ENCODE data around the gene ATAD3C. TPM values are rescaled to one million over a fixed set of nuclear protein-coding genes. Genes with fewer than 3 reads are reported as not detected.
"Not testable (repeated sequence)": the region's sequence is repeated elsewhere in the genome, so short reads cannot be mapped to it uniquely, and the experiment has no call there.

Gene ATAD3C
- total and polyA plus RNA-seq, 2 experiments from 2014 or later, result 0.51 TPM; not detected in 1

- H3K4me3 ChIP-seq; H3F3A ChIP-seq (ENCODE audit: insufficient read depth); H4K20me1 ChIP-seq (ENCODE audit: insufficient read depth); H3K9me2 ChIP-seq (ENCODE audit: insufficient read depth); H3K79me2 ChIP-seq (ENCODE audit: insufficient read depth); H3K36me3 ChIP-seq (ENCODE audit: low read depth); H3K4me1 ChIP-seq (ENCODE audit: insufficient read depth); H3K9me3 ChIP-seq (ENCODE audit: low read depth); H3K27me3 ChIP-seq (replicated peaks; ENCODE audit: insufficient read depth); in situ Hi-C loops (cut with MboI): not testable (repeated sequence)
- H3K9ac ChIP-seq, result peak overlapping the region; percentile 67
- peak overlapping the region; percentile 80 for H2AFZ ChIP-seq
- peak overlapping the region; percentile 25 for H3K4me2 ChIP-seq (ENCODE audit: unreplicated experiment)
- DNase-seq, result peak; percentile 73
- H3K27ac ChIP-seq, result peak overlapping the region; percentile 75
- 40 to 48% methylated on average over 16 of the region's 16 CpGs for WGBS, 2 experiments (ENCODE audit: low coverage in 1 of 2, low lambda C conversion rate in 2 of 2, missing lambda C conversion rate in 2 of 2)
These were observed 55.4 kb downstream of the ATAD3C start for GRCh38 chr1:1504777-1505365.

DNA sequence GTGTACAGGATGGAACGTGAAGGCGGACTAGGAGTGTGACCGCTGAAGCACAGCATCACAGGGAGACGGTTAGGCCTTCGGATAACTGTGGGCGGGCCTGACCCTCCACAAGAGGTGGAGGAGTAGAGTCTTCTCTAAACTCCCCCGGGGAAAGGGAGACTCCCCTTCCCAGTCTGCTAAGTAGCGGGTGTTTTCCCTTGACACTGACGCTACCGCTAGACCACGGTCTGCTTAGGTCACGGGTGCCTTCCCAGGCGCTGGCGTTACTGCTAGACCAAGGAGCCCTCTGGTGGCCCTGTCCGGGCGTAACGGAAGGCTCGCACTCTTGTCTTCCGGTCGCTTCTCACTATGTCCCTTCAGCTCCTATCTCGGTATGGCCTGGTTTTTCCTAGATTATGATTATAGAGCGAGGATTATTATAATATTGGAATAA, 55.9 kb downstream of the ATAD3C start:
- H3K4me3 ChIP-seq; H3K27me3 ChIP-seq (replicated peaks; ENCODE audit: insufficient read depth); H3F3A ChIP-seq (ENCODE audit: insufficient read depth); H3K9me2 ChIP-seq (ENCODE audit: insufficient read depth); H3K36me3 ChIP-seq (ENCODE audit: low read depth); H3K79me2 ChIP-seq (ENCODE audit: insufficient read depth); H3K4me1 ChIP-seq (ENCODE audit: insufficient read depth); H3K9me3 ChIP-seq (ENCODE audit: low read depth); in situ Hi-C loops (cut with MboI); H4K20me1 ChIP-seq (ENCODE audit: insufficient read depth): not testable (repeated sequence)
- Histone ChIP-seq H3K9ac (peak overlapping the region; percentile 67), H3K27ac (peak overlapping the region; percentile 75), H2AFZ (peak overlapping the region; percentile 80), H3K4me2 (ENCODE audit: unreplicated experiment) (peak overlapping the region; percentile 25)
- 21 to 27% methylated on average over 17 of the region's 22 CpGs for WGBS, 2 experiments (ENCODE audit: low coverage in 1 of 2, low lambda C conversion rate in 2 of 2, missing lambda C conversion rate in 2 of 2)
- peak; percentile 52 for DNase-seq

DNA sequence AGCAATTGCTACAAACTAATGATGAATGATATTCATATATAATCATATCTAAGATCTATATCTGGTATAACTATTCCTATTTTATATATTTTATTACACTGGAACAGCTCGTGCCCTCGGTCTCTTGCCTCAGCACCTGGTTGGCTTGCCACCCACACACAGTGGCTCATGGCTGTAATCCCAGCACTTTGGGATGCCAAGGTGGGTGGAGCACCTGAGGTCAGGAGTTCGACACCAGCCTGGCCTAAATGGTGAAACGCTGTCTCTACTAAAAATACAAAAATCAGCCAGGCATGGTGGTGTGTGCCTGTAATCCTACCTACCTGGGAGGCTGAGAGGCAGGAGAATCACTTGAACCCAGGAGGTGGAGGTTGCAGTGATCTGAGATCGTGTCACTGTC, 56.3 kb downstream of the ATAD3C start:
- in situ Hi-C loops (cut with MboI); H3K79me2 ChIP-seq (ENCODE audit: insufficient read depth); H3K9me2 ChIP-seq (ENCODE audit: insufficient read depth); H3K4me3 ChIP-seq; H3K27me3 ChIP-seq (replicated peaks; ENCODE audit: insufficient read depth); H3K4me2 ChIP-seq (ENCODE audit: unreplicated experiment); H3K9me3 ChIP-seq (ENCODE audit: low read depth); H3K36me3 ChIP-seq (ENCODE audit: low read depth); H4K20me1 ChIP-seq (ENCODE audit: insufficient read depth); H3K4me1 ChIP-seq (ENCODE audit: insufficient read depth); H3F3A ChIP-seq (ENCODE audit: insufficient read depth); DNase-seq: not testable (repeated sequence)
- peak overlapping the region; percentile 75; the same call in 1 of the 2 replicates for H3K27ac ChIP-seq
- 90 to 94% methylated on average over 5 of the region's 5 CpGs for WGBS, 2 experiments (ENCODE audit: low coverage in 1 of 2, low lambda C conversion rate in 2 of 2, missing lambda C conversion rate in 2 of 2)
- peak overlapping the region; percentile 67 for H3K9ac ChIP-seq
- H2AFZ ChIP-seq, result peak overlapping the region; percentile 80

- WGBS, 2 experiments (ENCODE audit: low coverage in 1 of 2, low lambda C conversion rate in 2 of 2, missing lambda C conversion rate in 2 of 2), result 83 to 88% methylated on average over 4 of the region's 4 CpGs
- Histone ChIP-seq H4K20me1 (ENCODE audit: insufficient read depth) (no peaks in the 10 kb centered on the region), H3K9ac (no peak overlapping the region), H3K27ac (no peak overlapping the region), H3K4me1 (ENCODE audit: insufficient read depth) (no peaks in the 10 kb centered on the region), H3K4me2 (ENCODE audit: unreplicated experiment) (no peak overlapping the region), H3K4me3 (no peak overlapping the region), H3K79me2 (ENCODE audit: insufficient read depth) (no peaks in the 10 kb centered on the region), H3K36me3 (ENCODE audit: low read depth) (no peaks in the 10 kb centered on the region), H3K27me3 (replicated peaks; ENCODE audit: insufficient read depth) (no peaks in the 10 kb centered on the region), H3F3A (ENCODE audit: insufficient read depth) (peaks cover 8% of the 10 kb centered on the region; the same call in 1 of the 2 replicates), H3K9me2 (ENCODE audit: insufficient read depth) (no peaks in the 10 kb centered on the region), H2AFZ (no peak overlapping the region), H3K9me3 (ENCODE audit: low read depth) (no peaks in the 10 kb centered on the region)
- DNase-seq, result no peak
- TF ChIP-seq EZH2 (IDR thresholded peaks at IDR 0.05; ENCODE audit: insufficient read depth, poor library complexity, severe bottlenecking), result no peak
- no peak for TF ChIP-seq EZH2phosphoT487 (IDR thresholded peaks at IDR 0.05; ENCODE audit: insufficient read depth, low read depth)
- in situ Hi-C loops (cut with MboI), result no loop called here
These were observed 57.8 kb downstream of the ATAD3C start for GRCh38 chr1:1507305-1507704.

DNA sequence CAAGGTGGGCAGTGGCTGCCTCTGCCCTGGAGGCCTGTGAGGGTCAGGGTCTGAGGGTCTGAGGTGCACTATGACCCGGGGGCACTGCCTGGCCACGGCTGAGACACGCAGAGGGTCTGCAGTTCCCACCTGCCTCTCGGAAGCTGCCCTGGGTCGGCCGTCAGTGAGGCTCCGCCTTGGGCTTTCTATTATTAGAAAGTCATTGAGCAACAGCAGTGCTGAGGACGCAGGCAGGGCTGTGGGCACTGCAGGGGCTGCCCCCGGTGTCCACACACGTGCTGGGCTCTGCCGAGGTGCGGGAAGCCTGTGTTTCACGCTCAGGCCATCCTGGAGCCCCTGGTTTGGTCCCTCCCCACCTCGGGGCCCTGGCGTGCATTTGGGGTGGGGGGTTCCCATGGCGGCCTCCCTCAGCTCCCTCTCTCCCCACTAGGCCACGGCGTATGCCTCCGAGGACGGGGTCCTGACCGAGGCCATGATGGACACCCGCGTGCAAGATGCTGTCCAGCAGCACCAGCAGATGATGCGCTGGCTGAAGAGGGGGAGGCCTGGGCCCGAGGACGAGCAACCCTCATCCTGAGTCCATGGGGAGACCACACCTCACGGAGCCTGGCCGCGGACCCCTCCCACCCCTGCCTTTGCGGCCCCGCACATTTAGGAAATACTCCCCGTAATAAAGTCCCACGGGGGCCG, 59.4 kb downstream of the ATAD3C start:
- H3K27me3 ChIP-seq (replicated peaks; ENCODE audit: insufficient read depth); H2AFZ ChIP-seq; H4K20me1 ChIP-seq (ENCODE audit: insufficient read depth); in situ Hi-C loops (cut with MboI); H3K9ac ChIP-seq; DNase-seq; H3K9me2 ChIP-seq (ENCODE audit: insufficient read depth); H3K9me3 ChIP-seq (ENCODE audit: low read depth); H3K79me2 ChIP-seq (ENCODE audit: insufficient read depth); H3K27ac ChIP-seq; H3K4me2 ChIP-seq (ENCODE audit: unreplicated experiment); H3K36me3 ChIP-seq (ENCODE audit: low read depth); H3K4me3 ChIP-seq; H3F3A ChIP-seq (ENCODE audit: insufficient read depth); H3K4me1 ChIP-seq (ENCODE audit: insufficient read depth): not testable (repeated sequence)
- 78 to 87% methylated on average over 19 to 33 of the region's 34 CpGs for WGBS, 2 experiments (ENCODE audit: low coverage in 1 of 2, low lambda C conversion rate in 2 of 2, missing lambda C conversion rate in 2 of 2)

DNA sequence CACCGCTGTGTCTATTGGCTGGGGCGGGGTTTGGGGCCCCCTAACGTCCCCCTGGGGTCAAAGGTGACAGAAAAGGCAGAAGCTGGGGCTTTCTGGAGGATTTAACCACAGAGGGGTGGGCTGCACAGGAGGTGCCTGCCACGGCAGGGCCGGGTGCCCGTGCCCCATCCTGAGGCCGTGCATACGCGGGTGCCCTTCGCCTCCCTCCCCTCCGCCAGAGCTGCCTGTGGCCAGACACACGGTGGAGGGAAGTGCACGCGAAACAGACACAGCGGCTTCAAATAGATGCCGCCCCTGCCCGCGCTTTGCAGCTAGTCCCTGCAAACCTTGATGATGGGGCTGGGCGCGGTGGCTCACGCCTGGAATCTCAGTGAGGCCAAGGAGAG, 60.0 kb downstream of the ATAD3C start:
- H3K36me3 ChIP-seq (ENCODE audit: low read depth); H3K4me3 ChIP-seq; H3K9ac ChIP-seq; H3K27me3 ChIP-seq (replicated peaks; ENCODE audit: insufficient read depth); H3K27ac ChIP-seq; H4K20me1 ChIP-seq (ENCODE audit: insufficient read depth); H3K4me2 ChIP-seq (ENCODE audit: unreplicated experiment); H3K9me2 ChIP-seq (ENCODE audit: insufficient read depth); H3F3A ChIP-seq (ENCODE audit: insufficient read depth); H3K4me1 ChIP-seq (ENCODE audit: insufficient read depth); H3K9me3 ChIP-seq (ENCODE audit: low read depth); DNase-seq; in situ Hi-C loops (cut with MboI); H2AFZ ChIP-seq: not testable (repeated sequence)
- H3K79me2 ChIP-seq (ENCODE audit: insufficient read depth), result peaks cover 15% of the 10 kb centered on the region
- whole genome bisulfite sequencing, 2 experiments (ENCODE audit: low coverage in 1 of 2, low lambda C conversion rate in 2 of 2, missing lambda C conversion rate in 2 of 2), result 82 to 88% methylated on average over 12 to 21 of the region's 21 CpGs

Data from GM23248 (cell line).